HG03066 (cell line): ENCODE results near the gene GPBP1L1.
"Not testable (repeated sequence)": the region's sequence is repeated elsewhere in the genome, so short reads cannot be mapped to it uniquely, and the experiment has no call there.

Experiments
- ATAC-seq: cut with Tn5 transposase; IDR thresholded peaks from one replicate; pipeline ENCODE4 v1.9.1; 2021; ENCODE audit warnings: low read depth; ENCODE audit not compliant: unreplicated experiment

Gene GPBP1L1

GRCh38 chr1:45596765-45597164 is 89.6 kb downstream of the GPBP1L1 start:
- not testable (repeated sequence) for ATAC-seq

- no peak for ATAC-seq
Observed at GRCh38 chr1:45594412-45594811, 91.9 kb downstream of the GPBP1L1 start.

GRCh38 chr1:45589861-45590260 is 96.5 kb downstream of the GPBP1L1 start:
- ATAC-seq, result no peak

- ATAC-seq, result no peak
Observed at GRCh38 chr1:45586769-45587168, 99.6 kb downstream of the GPBP1L1 start.

GRCh38 chr1:45585496-45586075 is 100.7 kb downstream of the GPBP1L1 start:
- ATAC-seq, result no peak

- no peak for ATAC-seq
Observed at GRCh38 chr1:45585110-45585426, 101.3 kb downstream of the GPBP1L1 start.

GRCh38 chr1:45584351-45585109 is 101.8 kb downstream of the GPBP1L1 start:
- peak; percentile 31 for ATAC-seq

- ATAC-seq, result peak; percentile 59
Observed at GRCh38 chr1:45583666-45584350, 102.5 kb downstream of the GPBP1L1 start, which contains the start of gene NASP. NASP (plus strand) TSS chr1:45584041; CDS start chr1:45584147, 106 bp downstream.

- peak; percentile 70 for ATAC-seq
Observed at GRCh38 chr1:45583264-45583665, 103.1 kb downstream of the GPBP1L1 start.
